HG02938 (cell line): ENCODE measurements around the gene PLCB1.
A peak's percentile ranks its signal among the peaks of the same experiment; 100 is the strongest.

Source experiments
- ATAC-seq: cut with Tn5 transposase; IDR thresholded peaks from one replicate; pipeline ENCODE4 v1.9.1; 2021; ENCODE audit warnings: mild to moderate bottlenecking, moderate library complexity; ENCODE audit not compliant: unreplicated experiment

Gene PLCB1

DNA sequence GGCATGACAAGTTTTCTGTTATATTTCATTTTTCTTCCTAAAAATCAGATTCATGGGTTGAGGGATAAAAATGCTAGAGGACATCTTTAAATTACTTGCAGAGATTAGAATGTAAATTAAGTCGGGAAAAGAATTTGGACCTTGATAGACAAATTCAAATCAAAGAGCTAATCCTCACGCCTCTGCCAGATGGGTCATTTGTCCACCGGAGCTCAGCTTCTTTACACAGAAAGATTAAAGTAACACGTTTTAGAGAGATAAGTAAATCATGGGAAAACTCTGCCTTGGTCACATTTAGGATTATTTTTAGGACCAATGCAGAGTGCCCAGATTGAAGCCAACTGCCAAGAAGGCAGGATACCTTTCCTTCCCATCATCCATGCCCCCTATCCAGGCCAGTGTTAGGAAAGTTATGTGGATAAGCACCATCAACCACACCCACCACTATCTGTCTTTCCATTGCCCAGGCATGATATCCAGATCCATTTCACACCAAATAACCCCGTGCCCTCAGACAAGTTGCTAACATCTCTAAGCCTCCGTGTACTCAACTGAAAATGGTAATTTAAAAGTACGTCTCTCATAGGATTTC lies 539.4 kb downstream of the PLCB1 start:
- ATAC-seq: no peak

DNA sequence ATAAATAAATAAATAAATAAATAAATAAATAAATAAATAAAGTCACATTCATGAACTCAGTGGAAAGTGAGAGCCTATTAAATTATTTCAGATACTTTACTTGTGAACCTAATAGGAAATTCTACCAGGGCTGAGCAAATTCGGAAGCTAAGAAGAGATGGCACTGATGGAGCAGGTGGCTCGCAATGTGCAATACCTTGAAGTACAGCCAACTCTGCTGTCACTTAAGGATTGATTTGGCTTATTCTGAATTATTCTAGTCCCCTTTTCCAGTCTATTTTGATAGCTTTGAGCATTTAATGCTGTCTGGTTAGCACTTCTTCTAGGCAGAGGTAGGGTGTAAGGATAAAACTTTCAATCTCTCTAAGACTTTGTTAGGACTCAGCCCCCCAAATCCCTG lies 541.0 kb downstream of the PLCB1 start:
- ATAC-seq: no peak

DNA sequence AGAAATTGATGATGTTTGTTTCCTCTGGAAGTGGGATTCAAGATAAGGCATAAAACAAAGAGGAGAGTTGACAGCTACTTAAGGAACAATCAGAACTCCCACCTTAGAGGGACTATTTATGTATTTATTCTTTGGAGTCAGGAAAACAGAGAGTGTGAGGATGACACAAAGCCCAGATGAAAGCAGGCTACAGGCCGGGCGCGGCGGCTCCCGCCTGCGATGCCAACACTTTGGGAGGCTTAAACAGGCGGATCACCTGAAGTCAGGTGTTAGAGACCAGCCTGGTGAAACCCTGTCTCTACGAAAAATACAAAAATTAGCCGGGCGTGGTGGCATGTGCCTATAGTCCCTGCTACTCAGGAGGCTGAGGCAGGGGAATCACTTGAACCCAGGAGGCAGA lies 543.8 kb downstream of the PLCB1 start:
- no peak for ATAC-seq

DNA sequence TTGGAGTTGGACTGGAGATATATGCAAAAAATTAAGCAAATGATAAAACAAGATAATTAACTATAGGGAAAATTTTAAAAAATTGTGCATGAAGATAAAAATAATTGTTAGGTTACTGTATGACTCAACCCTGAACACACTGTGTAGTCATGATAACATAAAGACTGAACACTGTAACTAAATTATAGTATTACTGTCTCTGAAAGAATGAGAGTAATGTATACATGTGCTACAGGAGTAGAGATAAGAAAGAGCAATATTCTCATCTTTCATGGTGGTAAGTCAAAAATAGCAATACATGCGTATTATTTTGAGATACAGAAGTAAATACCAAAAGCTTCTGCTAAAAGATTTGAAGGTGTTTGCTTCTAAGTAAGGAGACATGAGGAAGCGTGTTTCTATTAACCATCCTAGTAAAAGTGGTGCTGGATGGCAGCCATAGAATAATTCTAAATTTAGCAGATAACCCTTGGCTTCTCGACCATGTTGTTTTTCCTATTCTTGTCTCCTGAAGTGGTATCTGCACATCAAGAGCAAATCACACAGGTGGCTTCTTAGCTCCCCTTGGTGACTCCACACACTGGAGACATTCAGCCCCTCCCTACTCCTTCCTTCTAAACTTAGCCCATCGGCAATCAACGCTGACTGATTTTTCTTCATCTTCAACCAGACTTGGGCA lies 546.2 kb downstream of the PLCB1 start:
- ATAC-seq: no peak

DNA sequence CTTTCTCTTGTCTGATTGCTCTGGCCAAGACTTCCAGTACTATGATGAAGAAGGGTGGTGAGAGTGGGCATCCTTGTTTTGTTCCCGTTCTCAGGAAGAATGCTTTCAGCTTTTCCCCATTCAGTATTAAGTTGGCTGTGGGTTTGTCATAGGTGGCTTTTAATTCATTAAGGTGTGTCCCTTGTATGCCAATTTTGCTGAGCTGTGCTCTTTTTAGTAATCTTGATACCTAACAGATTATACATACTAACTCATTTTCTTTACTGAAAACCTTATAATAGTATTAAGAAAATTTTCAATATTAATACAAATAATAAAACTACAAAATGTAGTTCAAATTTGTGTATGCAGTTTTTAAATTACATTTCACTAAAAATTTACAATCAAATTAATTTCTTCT lies 557.3 kb downstream of the PLCB1 start:
- ATAC-seq: no peak

DNA sequence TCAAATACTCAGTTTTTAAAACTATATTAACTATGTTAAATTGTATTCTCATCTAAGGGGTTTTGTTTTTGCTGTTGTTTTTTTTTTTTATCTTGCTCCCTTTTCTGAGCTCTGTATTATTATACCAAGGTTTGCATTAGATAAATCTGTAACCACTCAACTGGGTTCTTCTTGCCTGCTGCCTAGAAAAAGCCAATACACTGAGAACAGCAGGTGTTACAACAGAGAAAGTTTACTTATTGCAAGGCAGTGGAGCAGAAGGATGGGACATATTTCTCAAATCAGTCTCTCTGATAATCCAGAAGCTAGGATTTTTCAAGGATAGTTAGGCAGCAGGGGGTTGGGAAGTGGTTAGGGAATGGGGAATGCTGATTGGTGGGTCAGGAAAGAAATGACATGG lies 558.0 kb downstream of the PLCB1 start:
- ATAC-seq: no peak

DNA sequence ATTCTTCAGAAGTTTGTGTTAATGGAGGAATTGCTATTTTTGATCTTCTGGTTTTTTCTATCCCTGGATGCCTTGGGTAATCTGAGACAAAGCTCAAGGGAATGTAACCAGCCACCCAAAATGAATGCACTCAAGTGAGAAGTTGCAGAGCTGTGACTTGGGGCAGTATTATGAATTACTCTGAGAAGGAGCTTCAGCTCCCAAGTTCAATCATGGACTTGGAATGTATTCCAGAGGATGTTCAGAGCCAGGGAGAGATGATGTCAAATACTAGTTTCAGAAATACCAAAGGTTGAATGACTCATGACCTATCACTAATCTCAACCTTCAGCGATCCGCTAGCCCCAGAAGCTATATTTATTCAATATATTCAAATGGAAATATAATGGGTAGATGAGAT lies 561.6 kb downstream of the PLCB1 start:
- no peak for ATAC-seq

DNA sequence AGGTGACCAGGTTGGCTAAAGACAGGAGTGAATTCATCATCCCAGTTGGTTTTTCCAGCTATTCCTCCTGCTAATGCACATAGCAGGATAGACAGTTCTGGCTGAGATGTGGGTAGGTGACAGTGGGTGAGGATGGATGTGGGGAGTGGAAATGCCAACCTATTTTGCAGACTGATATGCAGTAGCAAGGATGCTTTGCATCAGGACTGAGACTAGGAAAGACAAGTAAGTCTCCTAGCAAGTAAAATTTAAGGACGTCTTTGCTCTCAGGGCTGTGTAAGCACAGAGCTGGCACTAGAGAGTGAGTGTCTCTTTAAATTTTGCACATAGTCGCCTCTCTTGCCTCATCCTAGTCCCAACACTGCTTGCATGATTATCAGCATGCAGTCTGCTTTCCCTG lies 568.7 kb downstream of the PLCB1 start:
- ATAC-seq: no peak

DNA sequence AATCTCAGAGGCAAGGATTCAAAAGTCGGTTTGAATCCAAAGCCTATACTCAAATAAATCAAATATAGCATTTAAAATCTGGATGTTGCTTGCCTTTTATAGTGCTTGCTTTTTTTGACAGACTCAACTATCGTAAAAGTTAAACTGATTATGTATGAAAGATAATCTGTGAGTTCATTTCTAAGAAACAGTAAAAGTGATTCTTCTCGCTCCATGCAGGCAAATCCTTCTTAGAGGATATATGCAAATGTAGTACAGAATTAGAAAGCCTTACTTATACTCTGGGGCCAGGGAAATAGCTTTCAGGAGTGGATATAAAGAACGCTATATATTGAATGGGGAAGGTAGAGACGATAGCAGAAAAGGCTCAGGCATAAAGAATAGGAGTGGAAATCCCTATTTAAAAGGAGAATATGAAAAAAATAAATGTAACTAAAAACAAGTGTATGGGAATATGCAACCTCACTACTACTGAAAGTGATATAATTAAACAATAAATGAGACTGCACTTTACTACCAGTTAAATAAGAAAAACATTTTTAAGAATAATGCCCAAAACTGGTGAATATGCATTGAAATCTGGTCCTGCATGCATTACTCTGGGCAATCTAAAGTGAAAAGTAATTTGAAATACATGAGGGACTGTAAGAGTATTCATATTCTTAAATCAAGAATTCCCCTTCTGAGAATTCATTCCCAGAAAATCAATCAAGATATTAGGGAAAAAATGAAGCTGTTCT lies 575.1 kb downstream of the PLCB1 start:
- no peak for ATAC-seq

DNA sequence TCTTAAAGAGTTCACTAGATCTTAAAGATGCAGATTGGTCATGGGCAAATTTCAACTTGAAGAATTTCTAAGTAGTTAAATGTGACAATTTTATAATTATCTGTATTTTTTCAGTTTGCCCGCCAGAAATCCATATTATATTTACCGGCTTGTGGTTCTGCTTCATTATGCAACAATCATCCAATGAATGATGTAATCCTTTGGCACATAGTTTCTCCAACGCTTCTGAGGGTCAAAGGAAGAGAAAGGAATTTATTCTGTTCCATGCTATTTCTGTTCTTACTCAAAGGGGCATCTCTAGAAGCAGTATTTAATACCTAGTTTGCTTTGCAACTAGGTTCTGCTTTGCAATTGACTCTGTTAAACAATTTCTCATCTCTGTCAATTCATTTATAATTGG lies 577.6 kb downstream of the PLCB1 start:
- ATAC-seq: no peak

DNA sequence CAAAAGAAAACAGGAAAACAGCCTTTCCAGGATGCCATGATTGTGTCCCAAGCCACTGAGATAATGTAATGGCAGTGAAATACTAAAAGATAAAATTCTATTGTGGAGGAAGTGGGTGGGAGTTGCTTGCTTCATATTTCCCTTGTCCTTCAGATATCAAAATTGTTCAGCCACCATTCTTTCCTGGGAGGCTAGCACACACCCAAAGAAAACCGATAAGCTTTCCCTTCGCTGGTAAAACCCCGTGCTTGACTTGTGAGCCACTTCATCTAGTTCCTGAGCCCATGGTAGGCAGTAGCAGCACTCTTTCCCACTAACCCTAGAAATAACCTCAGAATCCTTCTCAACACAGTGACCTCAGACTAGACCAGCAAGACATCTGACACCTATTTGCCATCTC lies 579.4 kb downstream of the PLCB1 start:
- ATAC-seq: no peak

DNA sequence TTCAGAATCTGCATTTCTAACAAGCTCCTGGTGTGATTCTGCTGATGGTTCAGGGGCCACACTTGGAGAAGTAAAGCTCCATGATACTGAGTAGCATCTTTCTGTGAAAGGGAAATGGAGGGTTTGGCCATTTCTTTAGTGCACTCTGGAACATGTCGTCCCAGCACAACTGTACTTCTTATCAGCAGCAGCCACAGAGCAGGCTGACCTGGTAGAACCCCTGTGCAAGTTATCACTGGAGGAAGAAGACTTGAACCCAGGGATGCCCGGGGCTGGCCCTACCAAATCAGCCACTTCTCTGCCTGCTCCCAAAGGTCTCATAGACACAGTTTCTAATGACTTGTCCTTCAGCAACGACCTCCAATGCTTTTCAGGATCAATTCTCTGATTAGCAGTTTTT lies 582.1 kb downstream of the PLCB1 start:
- ATAC-seq: no peak

DNA sequence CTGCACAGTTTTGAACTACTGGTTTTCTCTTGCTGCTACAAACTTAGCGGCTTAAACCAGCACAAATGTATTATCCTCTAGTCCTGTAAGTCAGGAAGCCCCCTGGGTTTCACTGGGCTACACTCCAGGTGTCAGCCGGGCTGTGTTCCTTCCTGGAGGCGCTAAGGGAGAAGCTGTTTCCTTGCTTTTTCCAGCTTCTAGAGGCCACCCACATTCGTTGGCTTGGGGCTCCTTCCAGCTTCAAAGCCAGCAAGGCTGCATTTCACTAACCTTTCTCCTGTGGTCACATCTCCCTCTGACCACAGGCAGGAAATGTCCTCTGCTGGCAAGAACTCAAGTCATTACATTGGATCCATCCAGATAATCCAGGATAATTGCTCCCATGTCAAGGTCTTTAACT lies 586.2 kb downstream of the PLCB1 start:
- ATAC-seq: no peak

DNA sequence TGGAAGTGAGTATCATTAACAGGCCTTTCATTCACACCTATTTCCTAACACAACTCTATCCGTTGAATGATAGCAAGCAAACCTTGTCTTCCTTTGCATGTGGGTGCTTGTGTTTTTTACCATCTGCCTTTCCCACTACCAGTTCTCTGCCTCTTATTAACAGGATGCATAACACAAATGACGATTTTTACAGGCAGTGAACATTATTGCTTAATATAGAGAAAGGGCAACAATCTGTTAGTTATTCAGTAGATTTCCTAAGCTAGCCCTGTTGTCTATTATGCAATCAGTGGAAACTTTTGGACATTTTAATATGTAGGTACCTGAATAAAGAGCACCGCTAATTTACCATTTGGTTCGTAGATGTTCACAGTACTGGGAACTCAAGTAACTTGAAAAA lies 588.0 kb downstream of the PLCB1 start:
- ATAC-seq: no peak

DNA sequence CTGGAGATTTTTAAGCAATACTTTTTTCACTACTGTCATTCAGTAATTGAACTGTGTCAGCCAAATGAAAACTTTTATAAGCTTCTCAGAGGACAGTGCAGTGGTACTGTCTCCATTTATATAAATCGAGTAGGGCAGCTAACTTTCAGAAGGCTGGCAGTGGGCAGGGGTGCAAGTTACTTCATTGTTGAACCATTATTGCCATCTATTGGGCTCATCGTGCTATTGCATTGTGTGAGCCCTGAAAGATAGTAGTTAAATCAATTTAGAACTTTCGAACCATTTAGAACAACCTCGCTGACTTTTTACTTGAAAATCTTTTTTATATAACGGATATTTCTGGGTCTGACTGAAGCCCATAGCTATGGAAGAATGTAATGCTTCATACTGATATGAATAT lies 589.0 kb downstream of the PLCB1 start:
- ATAC-seq: peak; percentile 66

DNA sequence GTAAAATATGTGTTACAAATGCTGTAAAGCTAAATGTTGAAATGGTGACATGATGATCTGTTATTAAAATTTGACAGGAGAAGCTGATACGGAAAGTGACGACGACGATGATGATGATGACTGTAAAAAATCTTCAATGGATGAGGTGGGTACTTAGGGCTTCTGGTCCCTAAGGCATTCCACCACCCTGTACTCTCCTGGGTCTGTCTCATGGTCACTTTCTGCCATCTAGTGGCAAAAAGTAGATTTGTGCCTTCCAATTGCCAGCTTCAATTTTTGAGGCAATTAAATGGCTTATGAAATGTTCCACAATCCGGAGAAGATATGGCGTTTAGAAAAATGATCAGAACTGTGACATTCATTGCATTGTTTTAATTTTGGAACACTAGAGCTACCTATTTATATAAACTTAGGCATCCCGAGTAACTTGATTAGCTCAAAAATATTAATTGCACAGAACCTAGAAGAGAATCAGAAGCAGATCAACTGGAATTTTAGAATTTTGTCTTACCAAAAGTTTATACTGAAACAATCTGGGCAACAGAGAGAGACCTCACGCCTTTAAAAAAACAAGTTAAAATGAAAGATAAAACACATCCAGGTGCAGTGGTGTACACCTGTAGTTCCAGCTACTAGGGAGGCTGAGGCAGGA lies 590.3 kb downstream of the PLCB1 start:
- peak; percentile 77 for ATAC-seq

DNA sequence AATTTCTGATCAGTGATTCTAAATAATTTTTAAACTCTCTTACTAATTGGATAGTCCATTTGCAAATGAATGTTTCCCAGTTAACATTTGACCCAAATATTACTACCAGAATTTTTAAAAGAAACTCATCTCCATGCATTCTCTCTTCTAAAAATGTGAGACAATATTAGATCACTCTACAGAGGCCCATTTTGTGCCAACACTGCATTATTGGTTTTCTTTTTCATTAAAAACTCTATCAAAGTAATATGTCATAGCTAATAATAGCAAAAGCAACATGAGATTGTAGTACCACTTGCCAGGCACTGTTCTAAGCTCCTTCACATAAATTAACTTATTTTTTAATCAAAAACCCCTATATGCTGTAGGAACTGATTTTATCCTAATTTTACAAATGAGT lies 591.2 kb downstream of the PLCB1 start:
- ATAC-seq: no peak

DNA sequence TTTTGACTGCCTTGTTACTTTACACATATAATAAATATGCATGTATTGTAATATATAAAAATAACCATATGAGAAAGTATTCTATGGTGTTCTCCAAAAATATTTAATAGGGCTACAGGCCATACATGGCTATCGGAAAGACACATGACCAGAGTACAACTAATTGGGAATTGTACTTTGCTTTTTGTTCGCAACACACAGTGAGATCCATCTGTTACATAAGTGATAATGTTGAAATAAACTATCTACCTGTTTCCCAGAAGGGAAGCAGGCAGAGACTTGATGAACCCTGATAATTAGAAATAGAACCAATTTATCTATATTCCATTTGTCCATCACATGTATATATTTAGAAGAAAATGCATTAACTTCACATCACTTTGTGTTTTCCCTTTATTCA lies 592.8 kb downstream of the PLCB1 start:
- ATAC-seq: no peak

DNA sequence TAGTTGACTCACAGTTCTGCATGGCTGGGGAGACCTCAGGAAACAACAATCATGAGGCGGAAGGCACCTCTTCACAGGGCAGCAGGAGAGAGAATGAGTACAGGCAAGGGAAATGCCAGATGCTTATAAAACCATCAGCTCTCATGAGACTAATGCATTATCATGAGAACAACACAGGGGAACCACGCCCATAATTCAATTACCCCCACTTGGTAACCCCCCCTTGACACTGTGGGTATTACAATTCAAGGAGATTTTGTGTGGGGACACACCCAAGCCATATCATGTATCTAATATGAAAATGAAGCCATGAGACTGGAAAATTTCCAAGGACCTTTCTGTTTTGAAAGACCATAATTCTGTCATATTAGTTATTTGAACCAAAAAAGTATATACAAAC lies 594.4 kb downstream of the PLCB1 start:
- ATAC-seq: no peak

DNA sequence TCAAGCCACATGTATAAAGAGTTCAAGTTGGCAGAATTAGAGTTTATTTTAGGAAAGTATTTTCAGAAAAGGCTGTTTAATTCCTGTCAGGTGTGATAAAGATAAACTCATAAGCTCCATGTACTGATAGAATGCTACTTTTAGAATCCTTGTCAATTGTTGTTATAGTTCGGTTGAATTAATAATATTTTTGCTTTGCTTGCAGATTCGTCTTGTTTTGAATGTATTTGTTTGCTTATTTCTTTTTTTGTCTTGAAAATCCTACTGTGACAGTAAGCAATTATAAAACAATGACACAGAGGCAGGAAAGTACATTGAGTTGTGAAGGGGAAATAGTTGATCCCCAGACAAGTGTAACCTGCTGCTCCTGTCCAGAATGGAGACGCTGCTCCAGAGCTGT lies 602.9 kb downstream of the PLCB1 start:
- ATAC-seq: no peak

DNA sequence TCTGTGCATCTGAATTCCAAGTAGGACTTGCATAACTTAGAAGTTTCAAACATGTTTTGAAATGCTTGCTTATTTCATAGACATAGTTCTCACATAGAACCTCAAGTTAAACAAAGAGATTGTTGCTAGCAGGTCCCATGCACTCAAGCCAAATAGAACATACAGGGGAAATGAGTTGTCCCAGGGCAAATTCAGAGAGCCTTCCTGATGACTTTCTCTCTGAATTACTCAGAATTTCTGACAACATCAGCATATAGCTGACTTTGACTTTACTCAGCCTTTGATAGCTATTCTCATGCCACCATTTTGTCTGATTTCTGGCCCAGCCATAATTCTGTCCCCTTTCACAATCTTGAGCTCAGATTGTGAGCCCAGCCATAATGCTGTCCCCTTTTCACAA lies 603.6 kb downstream of the PLCB1 start:
- no peak for ATAC-seq

DNA sequence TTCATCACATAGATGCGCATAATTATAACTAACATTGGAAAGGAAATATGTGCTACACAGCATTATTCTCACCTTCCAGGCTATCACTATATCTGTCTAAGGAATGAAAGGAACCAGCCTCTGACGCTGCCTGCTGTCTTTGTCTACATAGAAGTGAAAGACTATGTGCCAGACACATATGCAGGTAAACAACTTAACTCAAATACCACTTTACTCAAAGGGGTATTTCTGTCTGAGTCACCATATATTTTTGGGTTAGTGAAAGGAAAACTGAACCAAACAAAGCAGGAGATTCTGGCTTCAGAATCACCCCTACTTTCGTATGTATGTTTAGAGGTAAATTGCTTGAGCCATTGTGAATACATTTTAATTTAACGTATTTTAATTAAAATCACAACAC lies 608.2 kb downstream of the PLCB1 start:
- peak; percentile 93 for ATAC-seq
